HL-60 (cell line): ENCODE measurements around the gene ARF4.

ENCODE experiments used
- CTCF ChIP-seq: IDR thresholded peaks from one replicate; pipeline ENCODE4 v1.5.1; 2011; ENCODE audit warnings: low read length, control low read depth, inconsistent platforms; ENCODE audit not compliant: insufficient read depth
- GABPA ChIP-seq: IDR thresholded peaks from 2 replicates; pipeline ENCODE4 v1.6.1; 2012; ENCODE audit warnings: low read depth
- POLR2AphosphoS5 ChIP-seq: IDR thresholded peaks from 2 replicates; pipeline ENCODE4 v1.6.1; 2012; ENCODE audit warnings: low read depth
- REST ChIP-seq: IDR thresholded peaks from 2 replicates; pipeline ENCODE4 v1.6.1; 2012; ENCODE audit warnings: low read depth; ENCODE audit not compliant: insufficient replicate concordance
- SPI1 ChIP-seq: IDR thresholded peaks from 2 replicates; pipeline ENCODE4 v1.6.1; 2012; ENCODE audit warnings: low read depth, mild to moderate bottlenecking, borderline replicate concordance

DNA sequence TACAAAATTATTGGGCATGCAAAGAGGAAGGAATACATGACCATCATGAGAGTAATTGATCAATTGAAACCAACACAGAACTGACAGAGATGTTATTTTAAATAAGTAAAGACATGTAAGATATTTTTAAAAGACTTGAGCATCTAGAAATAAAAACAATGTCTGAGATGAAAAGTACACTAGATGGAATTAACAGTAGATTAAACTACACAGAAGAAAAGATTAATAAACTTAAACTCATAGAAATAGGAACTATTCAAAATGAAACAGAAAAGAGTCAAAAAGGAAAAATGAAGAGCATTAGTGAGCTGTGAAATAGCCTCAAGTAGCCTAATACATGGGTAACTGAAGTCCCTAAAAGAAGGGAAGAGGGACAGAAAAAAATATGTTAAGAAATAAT, 8.5 kb upstream of the ARF4 start:
- TF ChIP-seq CTCF, result no peak
- no peak for TF ChIP-seq GABPA
- TF ChIP-seq POLR2AphosphoS5, result no peak
- TF ChIP-seq REST, result no peak
- no peak for TF ChIP-seq SPI1
